ENCODE results near the gene CBFA2T3.

CBFA2T3 gene

GRCh38 chr16:88825146-88825545 is 151.9 kb downstream of the CBFA2T3 start:
- no peaks in the 10 kb centered on the region for H3K27me3 ChIP-seq (ENCODE audit: low read depth, low read length)
- H3K4me1 ChIP-seq (ENCODE audit: control insufficient read depth in 1 of 2, insufficient read depth in 2 of 2, low read length in 2 of 2): no peaks in the 10 kb centered on the region
- no peak overlapping the region for H3K4me3 ChIP-seq (ENCODE audit: low read depth in 1 of 2, low read length in 2 of 2)
- H3K27ac ChIP-seq (ENCODE audit: low read length): no peak overlapping the region
- no peaks in the 10 kb centered on the region for H3K9me3 ChIP-seq (ENCODE audit: control insufficient read depth in 1 of 2, low read length in 2 of 2)
- peaks cover 0 to 64% of the 10 kb centered on the region in 2 donors for H3K36me3 ChIP-seq (ENCODE audit: control insufficient read depth in 1 of 2, insufficient read depth in 2 of 2, low read length in 2 of 2)

Measured in muscle layer of duodenum (tissue), 2 donors.